ENCODE measurements around the gene MFAP5. TPM values are rescaled to one million over a fixed set of nuclear protein-coding genes. Genes with fewer than 3 reads are reported as not detected.
A peak's percentile ranks its signal among the peaks of the same experiment; 100 is the strongest.

The MFAP5 gene
- total and polyA plus RNA-seq, 2 donors (not counting 3 experiments of a cell fraction or from before 2014, with no cell fraction given) = 0.39 TPM; not detected in 1

- no TSS peak for BruUV-seq (replicated peaks)
- intact Hi-C loops (cut with micrococcal nuclease) = loop anchor here (10.0 kb wide), 1 partner anchor 453 kb away; no protein-coding TSS in a partner anchor
- Histone ChIP-seq H3K9me3 (replicated peaks; ENCODE audit: control insufficient read depth, insufficient read depth, low read length) (no peaks in the 10 kb centered on the region), H3K9me1 (replicated peaks; ENCODE audit: control insufficient read depth, extremely low read depth, insufficient read depth, low read length) (no peaks in the 10 kb centered on the region), H3K27ac (ENCODE audit: insufficient read depth, low read depth, low read length) (peak overlapping the region; percentile 83), H3K4me2 (ENCODE audit: insufficient read depth, low read length) (peak overlapping the region; percentile 98), H3K36me3 (ENCODE audit: control insufficient read depth in 2 of 2, extremely low read depth in 1 of 2, insufficient read depth in 2 of 2, low read length in 2 of 2) (no peaks in the 10 kb centered on the region), H3K79me2 (ENCODE audit: control insufficient read depth, insufficient read depth, low read length) (peaks cover 40% of the 10 kb centered on the region), H3K9ac (replicated peaks; ENCODE audit: extremely low read depth, insufficient read depth, low read length) (peak overlapping the region; percentile 94), H3K4me1 (ENCODE audit: control insufficient read depth, extremely low read depth, insufficient read depth, low read length) (peaks cover 24% of the 10 kb centered on the region), H4K20me1 (replicated peaks; ENCODE audit: control insufficient read depth, extremely low read depth, insufficient read depth, low read length) (peaks cover 12% of the 10 kb centered on the region), H3K27me3 (ENCODE audit: control insufficient read depth in 2 of 2, insufficient read depth in 2 of 2, low read length in 2 of 2) (no peaks in the 10 kb centered on the region), H2AFZ (ENCODE audit: low read depth, low read length) (peak overlapping the region; percentile 48), H3K4me3 (replicated peaks in 1 of 3; ENCODE audit: insufficient read depth in 1 of 3, low read depth in 1 of 3, low read length in 3 of 3) (peak overlapping the region; percentile 58 to 90 (median 84))
- DNase-seq (ENCODE audit: low read depth, low spot score) (peak; percentile 45), FAIRE-seq (no peak)
- dilution Hi-C loops (cut with MboI; ENCODE audit: extremely low pct_ligation_motif_present, low sequenced_read_pairs) = no loop called here
- TF ChIP-seq MAX (IDR thresholded peaks at IDR 0.05; ENCODE audit: insufficient read depth, insufficient read length) (peak; percentile 40), GATA2 (IDR thresholded peaks at IDR 0.05; ENCODE audit: insufficient read depth, insufficient read length, low read depth, low read length) (no peak), EZH2 (IDR thresholded peaks at IDR 0.05; ENCODE audit: borderline replicate concordance, low read depth, low read length, severe bottlenecking) (no peak), JUN (IDR thresholded peaks at IDR 0.05; ENCODE audit: borderline replicate concordance, insufficient read depth, insufficient read length, low read depth) (no peak), POLR2AphosphoS5 (IDR thresholded peaks at IDR 0.05; ENCODE audit: insufficient read depth, low read depth, low read length) (peak; percentile 48), CTCF (IDR thresholded peaks at IDR 0.05; ENCODE audit: extremely low read depth in 1 of 2, insufficient read depth in 1 of 2, low read depth in 1 of 2, low read length in 2 of 2) (no peak), POLR2A (IDR thresholded peaks at IDR 0.05; ENCODE audit: low read depth, low read length) (peak; percentile 64), MYC (IDR thresholded peaks at IDR 0.05; ENCODE audit: low read depth, low read length) (no peak)
- CTCF ChIA-PET = interaction anchor here (0.8 to 2.3 kb wide), 7 partner anchors 10 to 216 kb away, joined by 3 to 13 read pairs (median 5); partner anchors contain the start of gene PHC1
- POLR2A ChIA-PET = interaction anchor here (0.8 to 1.6 kb wide), 3 partner anchors 10 to 251 kb away, joined by 3 to 17 read pairs (median 3); partner anchors contain the start of gene M6PR
Measured at GRCh38 chr12:8698132-8698851, 35.7 kb upstream of the MFAP5 start.

All from endothelial cell of umbilical vein (primary cell).